Neuronal stem cell (in vitro differentiated cells): ENCODE results near the gene SLC6A16.
"Not testable (repeated sequence)": the region's sequence is repeated elsewhere in the genome, so short reads cannot be mapped to it uniquely, and the experiment has no call there.

Experiments
- DNase-seq: peaks from one replicate; pipeline ENCODE4 v3.0.0-alpha.2; 2013; ENCODE audit warnings: low spot score
- H2AFZ ChIP-seq: one replicate; pipeline ENCODE4 v1.6.1; 2013; ENCODE audit warnings: mild to moderate bottlenecking, low read length, inconsistent platforms
- H2AK5ac ChIP-seq: 2 replicates; pipeline ENCODE4 v1.6.1; 2013; ENCODE audit warnings: low read depth, mild to moderate bottlenecking, inconsistent platforms, low read length, moderate library complexity, mixed read lengths
- H2BK120ac ChIP-seq: 2 replicates; pipeline ENCODE4 v1.6.1; 2013; ENCODE audit warnings: low read depth, mild to moderate bottlenecking, inconsistent platforms, low read length, moderate library complexity, mixed read lengths
- H2BK12ac ChIP-seq: one replicate; pipeline ENCODE4 v1.6.1; 2013; ENCODE audit warnings: low read length, inconsistent platforms
- H2BK15ac ChIP-seq: 2 replicates; pipeline ENCODE4 v1.6.1; 2013; ENCODE audit warnings: mild to moderate bottlenecking, low read length, inconsistent platforms, mixed read lengths
- H2BK5ac ChIP-seq: one replicate; pipeline ENCODE4 v1.6.1; 2013; ENCODE audit warnings: inconsistent platforms, mild to moderate bottlenecking, low read length, moderate library complexity
- H3K14ac ChIP-seq: one replicate; pipeline ENCODE4 v1.6.1; 2013; ENCODE audit warnings: low read length, inconsistent platforms
- H3K18ac ChIP-seq: 2 replicates; pipeline ENCODE4 v1.6.1; 2013; ENCODE audit warnings: low read length, inconsistent platforms
- H3K23ac ChIP-seq: 2 replicates; pipeline ENCODE4 v1.6.1; 2013; ENCODE audit warnings: low read depth, mild to moderate bottlenecking, mixed read lengths, low read length, inconsistent platforms; ENCODE audit not compliant: poor library complexity
- H3K27ac ChIP-seq: replicated peaks from 3 replicates; pipeline ENCODE4 v1.5.1; 2013; ENCODE audit warnings: low read length, inconsistent platforms
- H3K27me3 ChIP-seq, 3 experiments: 2 replicates each; pipeline ENCODE4 v1.6.1; 2013; ENCODE audit warnings: low read length in 3 of 3, mild to moderate bottlenecking in 2 of 3, inconsistent platforms in 1 of 3, low read depth in 1 of 3, mixed read lengths in 1 of 3, moderate library complexity in 1 of 3; ENCODE audit not compliant: control insufficient read depth in 3 of 3, insufficient read depth in 3 of 3
- H3K36me3 ChIP-seq, 2 donors: replicated peaks in 1 of 2; 2 replicates each; pipeline ENCODE4 v1.6.1; 2013; ENCODE audit warnings: low read length in 2 of 2; ENCODE audit not compliant: control insufficient read depth in 2 of 2, insufficient read depth in 2 of 2
- H3K4ac ChIP-seq: 2 replicates; pipeline ENCODE4 v1.6.1; 2013; ENCODE audit warnings: inconsistent platforms, mild to moderate bottlenecking, low read length, moderate library complexity
- H3K4me1 ChIP-seq, 2 donors: 1 replicate in 1 of 2; 2 replicates in 1 of 2; pipeline ENCODE4 v1.6.1; 2013; ENCODE audit warnings: low read length in 2 of 2, low read depth in 1 of 2; ENCODE audit not compliant: control insufficient read depth in 2 of 2, insufficient read depth in 1 of 2
- H3K4me2 ChIP-seq: one replicate; pipeline ENCODE4 v1.6.1; 2013; ENCODE audit warnings: mild to moderate bottlenecking, low read length, inconsistent platforms; ENCODE audit not compliant: insufficient read depth, poor library complexity, severe bottlenecking
- H3K4me3 ChIP-seq, 2 donors: 2 replicates each; pipeline ENCODE4 v1.5.1; 2013; ENCODE audit warnings: low read length in 2 of 2, mild to moderate bottlenecking in 2 of 2, inconsistent platforms in 1 of 2, moderate library complexity in 1 of 2
- H3K79me1 ChIP-seq: one replicate; pipeline ENCODE4 v1.6.1; 2013; ENCODE audit warnings: low read depth, mild to moderate bottlenecking, inconsistent platforms, low read length, moderate library complexity
- H3K9ac ChIP-seq: one replicate; pipeline ENCODE4 v1.6.1; 2013; ENCODE audit warnings: mild to moderate bottlenecking, low read depth, low read length, inconsistent platforms; ENCODE audit not compliant: poor library complexity
- H3K9me3 ChIP-seq, 2 donors: replicated peaks in 1 of 2; 2 replicates each; pipeline versions ENCODE3 to v1.6.1; 2013; ENCODE audit warnings: low read length in 2 of 2, mild to moderate bottlenecking in 2 of 2, inconsistent platforms in 1 of 2, low read depth in 1 of 2, mixed read lengths in 1 of 2, moderate library complexity in 1 of 2; ENCODE audit not compliant: control insufficient read depth in 2 of 2, insufficient read depth in 1 of 2
- H4K8ac ChIP-seq: one replicate; pipeline ENCODE4 v1.6.1; 2013; ENCODE audit warnings: low read depth, mild to moderate bottlenecking, inconsistent platforms, low read length, moderate library complexity
- H4K91ac ChIP-seq: one replicate; pipeline ENCODE4 v1.6.1; 2013; ENCODE audit warnings: low read length, low read depth, mild to moderate bottlenecking, inconsistent platforms; ENCODE audit not compliant: poor library complexity
- WGBS, 2 donors: extraction: QIAGEN DNeasy Blood & Tissue Kit; methylation state at CpG; one replicate each; pipeline ENCODE4 v1.1.7; 2013; ENCODE audit warnings: missing lambda C conversion rate in 2 of 2, mixed read lengths in 1 of 2; ENCODE audit not compliant: insufficient read length in 2 of 2, insufficient replicate concordance in 1 of 2; ENCODE audit errors: extremely low coverage in 2 of 2; 5-methylcytosine and 5-hydroxymethylcytosine counted together

SLC6A16 gene

DNA sequence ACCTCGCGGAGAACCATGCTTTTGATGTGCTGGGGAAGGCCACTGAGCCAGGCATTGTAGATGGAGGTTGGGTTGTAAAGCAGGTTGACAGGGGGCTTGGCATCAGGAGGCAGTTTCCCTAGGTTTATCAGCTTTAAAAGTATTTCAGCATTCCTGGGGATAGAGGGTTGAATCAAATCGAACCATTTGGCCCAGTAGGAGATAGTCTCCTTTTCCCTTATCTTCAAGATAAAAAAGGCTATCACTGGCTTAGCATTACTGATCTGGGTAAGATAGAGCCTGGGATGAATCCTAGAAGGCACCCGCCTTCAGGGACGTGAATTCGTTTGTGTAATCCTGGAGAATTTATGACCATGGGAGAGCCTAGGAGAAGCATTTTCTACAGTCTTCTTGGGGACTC, 30.6 kb downstream of the SLC6A16 start:
- no peak overlapping the region for H3K9ac ChIP-seq
- no peak overlapping the region for H3K4ac ChIP-seq
- H3K4me1 ChIP-seq: no peaks in the 10 kb centered on the region
- H2AK5ac ChIP-seq: no peak overlapping the region
- no peak overlapping the region for H3K14ac ChIP-seq
- H3K27me3 ChIP-seq: no peaks in the 10 kb centered on the region
- no peak overlapping the region for H2AFZ ChIP-seq
- no peak overlapping the region for H3K27ac ChIP-seq
- no peak overlapping the region for H3K4me3 ChIP-seq
- H2BK5ac ChIP-seq: no peak overlapping the region
- no peak overlapping the region for H3K23ac ChIP-seq
- H2BK12ac ChIP-seq: no peak overlapping the region
- no CpG with 5 or more reads among the region's 6 CpGs for WGBS, 2 donors
- no peak overlapping the region for H3K18ac ChIP-seq
- no peak overlapping the region for H2BK15ac ChIP-seq
- H3K79me1 ChIP-seq: no peaks in the 10 kb centered on the region
- H2BK120ac ChIP-seq: no peak overlapping the region
- H4K8ac ChIP-seq: no peak overlapping the region
- no peak overlapping the region for H3K4me2 ChIP-seq
- DNase-seq: no peak
- peaks cover 3 to 51% of the 10 kb centered on the region in 2 donors for H3K36me3 ChIP-seq
- no peak overlapping the region for H4K91ac ChIP-seq
- H3K9me3 ChIP-seq: no peaks in the 10 kb centered on the region

DNA sequence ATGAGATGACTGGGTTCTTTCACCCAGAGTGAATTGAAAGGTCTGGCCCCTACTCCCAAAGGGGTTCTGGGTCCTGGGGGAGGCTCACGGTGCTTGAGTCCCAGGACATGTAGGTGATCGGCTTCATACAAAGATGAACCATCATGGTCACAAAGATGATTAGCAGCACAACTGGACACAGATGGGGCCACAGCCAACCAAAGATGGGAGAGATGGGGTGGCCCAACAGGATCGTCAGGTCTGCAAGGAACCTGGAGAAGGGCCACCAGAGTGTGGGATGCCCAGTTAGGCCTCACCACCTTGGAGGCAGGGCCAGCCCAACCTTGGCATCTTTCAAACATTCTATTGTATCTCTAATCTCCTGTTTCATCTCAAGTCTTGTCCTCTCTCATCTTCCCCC, 34.5 kb downstream of the SLC6A16 start:
- H3K27ac ChIP-seq: no peak overlapping the region
- H3K4me3 ChIP-seq: no peak overlapping the region
- H2BK15ac ChIP-seq: no peak overlapping the region
- no peak for DNase-seq
- no peaks in the 10 kb centered on the region for H3K27me3 ChIP-seq
- H2BK12ac ChIP-seq: no peak overlapping the region
- no peak overlapping the region for H2AFZ ChIP-seq
- no peak overlapping the region for H3K23ac ChIP-seq
- H3K36me3 ChIP-seq: peaks cover 3 to 39% of the 10 kb centered on the region in 2 donors
- H3K9ac ChIP-seq: no peak overlapping the region
- no peak overlapping the region for H2AK5ac ChIP-seq
- no peaks in the 10 kb centered on the region for H3K79me1 ChIP-seq
- no peak overlapping the region for H3K18ac ChIP-seq
- no peak overlapping the region for H4K91ac ChIP-seq
- H3K4me1 ChIP-seq: no peaks in the 10 kb centered on the region
- no CpG with 5 or more reads among the region's 3 CpGs for WGBS, 2 donors
- no peak overlapping the region for H2BK5ac ChIP-seq
- H2BK120ac ChIP-seq: no peak overlapping the region
- no peak overlapping the region for H3K4ac ChIP-seq
- H3K4me2 ChIP-seq: no peak overlapping the region
- H3K9me3 ChIP-seq: peaks cover 4 to 17% of the 10 kb centered on the region in 2 donors
- H4K8ac ChIP-seq: no peak overlapping the region
- no peak overlapping the region for H3K14ac ChIP-seq

DNA sequence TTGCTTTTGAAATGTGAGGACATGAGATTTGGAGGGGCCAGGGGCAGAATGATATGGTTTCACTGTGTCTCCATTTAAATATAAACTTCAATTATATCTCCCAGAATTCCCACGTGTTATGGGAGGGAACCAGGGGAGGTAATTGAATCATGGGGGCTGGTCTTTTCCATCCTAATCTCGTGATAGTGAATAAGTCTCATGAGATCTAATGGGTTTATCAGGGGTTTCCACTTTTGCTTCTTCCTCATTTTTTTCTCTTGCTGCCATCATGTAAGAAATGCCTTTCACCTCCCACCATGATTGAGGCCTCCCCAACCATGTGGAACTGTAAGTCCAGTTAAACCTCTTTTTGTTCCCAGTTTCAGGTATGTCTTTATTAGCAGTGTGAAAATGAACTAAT, 35.7 kb downstream of the SLC6A16 start:
- not testable (repeated sequence) for H3K9ac ChIP-seq, H2BK120ac ChIP-seq, H3K27me3 ChIP-seq, H3K4me2 ChIP-seq, H3K27ac ChIP-seq, H3K18ac ChIP-seq, H3K23ac ChIP-seq, H2BK12ac ChIP-seq, H2BK5ac ChIP-seq, H4K91ac ChIP-seq, H3K79me1 ChIP-seq, H3K4ac ChIP-seq, H3K4me3 ChIP-seq, H2AFZ ChIP-seq, H2BK15ac ChIP-seq, H3K4me1 ChIP-seq, DNase-seq, H2AK5ac ChIP-seq, H3K14ac ChIP-seq, H4K8ac ChIP-seq
- Histone ChIP-seq H3K36me3 (peaks cover 3 to 34% of the 10 kb centered on the region in 2 donors), H3K9me3 (peaks cover 4 to 17% of the 10 kb centered on the region in 2 donors)
- no CpG with 5 or more reads among the region's 2 CpGs for WGBS, 2 donors

DNA sequence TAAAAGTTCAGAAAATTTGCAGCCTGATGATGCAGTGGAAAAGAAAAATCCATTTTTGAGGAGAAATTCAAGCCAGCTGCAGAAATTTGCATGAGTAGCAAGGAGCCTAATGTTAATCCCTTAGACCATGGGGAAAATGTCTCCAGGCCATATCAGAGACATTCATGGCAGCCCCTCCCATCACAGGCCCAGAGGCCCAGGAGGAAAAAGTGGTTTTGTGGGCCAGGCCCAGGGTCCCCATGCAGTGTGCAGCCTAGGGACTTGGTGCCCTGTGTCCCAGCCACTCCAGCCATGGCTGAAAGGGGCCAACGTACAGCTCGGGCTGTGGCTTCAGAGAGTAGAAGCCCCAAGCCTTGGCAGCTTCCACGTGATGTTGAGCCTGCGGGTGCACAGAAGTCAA, 36.8 kb downstream of the SLC6A16 start:
- not testable (repeated sequence) for H3K18ac ChIP-seq, H3K79me1 ChIP-seq, H3K27me3 ChIP-seq, H3K23ac ChIP-seq, H4K8ac ChIP-seq, H3K9ac ChIP-seq, H2BK15ac ChIP-seq, H2AK5ac ChIP-seq, H3K4me1 ChIP-seq, H3K4me3 ChIP-seq, H3K4ac ChIP-seq, H2BK12ac ChIP-seq, H3K14ac ChIP-seq, H3K4me2 ChIP-seq, H4K91ac ChIP-seq, H3K27ac ChIP-seq, H2BK5ac ChIP-seq, H2AFZ ChIP-seq, H2BK120ac ChIP-seq, DNase-seq
- Histone ChIP-seq H3K9me3 (peaks cover 4 to 17% of the 10 kb centered on the region in 2 donors), H3K36me3 (peaks cover 2 to 23% of the 10 kb centered on the region in 2 donors)
- WGBS, 2 donors: no CpG with 5 or more reads among the region's 4 CpGs
